ENCODE measurements around the gene GABRG3.
"Not testable (repeated sequence)": the region's sequence is repeated elsewhere in the genome, so short reads cannot be mapped to it uniquely, and the experiment has no call there.

The GABRG3 gene

GRCh38 chr15:27339138-27339537, 368.2 kb downstream of the GABRG3 start:
- DNase-seq (ENCODE audit: low read depth): no peak

GRCh38 chr15:27341780-27342343, 370.9 kb downstream of the GABRG3 start:
- no peak for DNase-seq (ENCODE audit: low read depth)

GRCh38 chr15:27342991-27343390, 372.0 kb downstream of the GABRG3 start:
- no peak for DNase-seq (ENCODE audit: low read depth)

DNA sequence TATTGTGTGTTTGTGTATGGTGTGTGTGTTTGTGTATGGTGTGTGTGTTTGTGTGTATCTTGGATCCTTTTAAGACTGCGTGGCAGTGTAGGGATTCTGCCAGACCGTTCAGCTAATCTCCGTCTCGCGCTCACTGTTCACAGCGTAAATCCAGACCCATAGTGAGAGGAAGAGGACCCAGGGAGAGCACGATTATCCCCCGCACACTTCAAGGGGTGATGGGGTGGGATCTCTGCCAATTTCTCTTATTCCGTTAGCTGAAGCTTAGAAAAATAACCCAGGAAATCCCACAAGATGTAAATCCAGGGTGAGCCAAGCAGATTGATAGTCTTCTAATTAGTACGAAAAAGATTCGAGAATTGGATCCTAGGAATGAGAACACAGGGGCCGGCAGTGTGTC, 381.2 kb downstream of the GABRG3 start:
- DNase-seq (ENCODE audit: low read depth): no peak

GRCh38 chr15:27353856-27354255, 382.9 kb downstream of the GABRG3 start:
- DNase-seq (ENCODE audit: low read depth): no peak

- no peak for DNase-seq (ENCODE audit: low read depth)
Measured at GRCh38 chr15:27358751-27359434, 387.9 kb downstream of the GABRG3 start.

- DNase-seq (ENCODE audit: low read depth): no peak
Measured at GRCh38 chr15:27359586-27359985, 388.6 kb downstream of the GABRG3 start.

DNA sequence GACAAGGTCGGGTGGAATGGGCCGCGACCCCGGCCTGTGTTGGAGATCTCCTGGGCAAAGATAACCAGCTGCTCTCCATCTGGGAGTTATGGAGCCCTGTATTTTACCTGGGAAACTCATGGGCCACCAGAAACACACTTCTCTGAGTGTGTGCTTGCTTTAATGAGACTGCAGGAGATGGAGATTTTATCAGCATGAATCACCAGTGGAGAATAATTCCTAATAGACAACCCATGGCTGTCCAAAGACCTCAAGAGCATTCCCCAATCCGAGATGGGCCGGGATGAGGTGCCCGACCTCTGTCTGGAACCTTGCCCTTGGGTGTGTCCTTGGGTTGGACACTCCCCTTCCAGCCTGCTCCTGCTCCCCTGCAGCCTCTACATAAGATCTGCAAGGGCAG, 389.3 kb downstream of the GABRG3 start:
- no peak for DNase-seq (ENCODE audit: low read depth)

GRCh38 chr15:27361438-27361837, 390.5 kb downstream of the GABRG3 start:
- DNase-seq (ENCODE audit: low read depth): no peak

DNA sequence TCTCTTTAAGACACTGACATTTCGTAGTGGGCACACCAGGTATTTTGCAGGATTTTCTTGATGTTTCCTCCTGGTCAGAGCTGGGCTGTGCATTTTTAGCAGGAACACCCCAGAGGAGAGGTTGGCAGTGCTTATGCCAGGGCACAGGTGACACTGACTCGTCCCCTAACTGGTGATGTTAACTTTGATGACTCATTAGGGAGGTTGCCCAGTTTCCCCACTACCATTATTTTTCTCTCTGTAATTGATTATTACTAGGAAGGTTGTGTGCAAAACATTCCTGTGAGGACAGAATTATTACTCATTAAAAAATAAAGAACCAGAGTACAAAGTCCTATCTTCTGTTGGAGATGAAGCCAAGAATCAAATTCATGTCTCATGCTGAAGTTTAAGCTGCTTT, 394.5 kb downstream of the GABRG3 start:
- no peak for DNase-seq (ENCODE audit: low read depth)

DNA sequence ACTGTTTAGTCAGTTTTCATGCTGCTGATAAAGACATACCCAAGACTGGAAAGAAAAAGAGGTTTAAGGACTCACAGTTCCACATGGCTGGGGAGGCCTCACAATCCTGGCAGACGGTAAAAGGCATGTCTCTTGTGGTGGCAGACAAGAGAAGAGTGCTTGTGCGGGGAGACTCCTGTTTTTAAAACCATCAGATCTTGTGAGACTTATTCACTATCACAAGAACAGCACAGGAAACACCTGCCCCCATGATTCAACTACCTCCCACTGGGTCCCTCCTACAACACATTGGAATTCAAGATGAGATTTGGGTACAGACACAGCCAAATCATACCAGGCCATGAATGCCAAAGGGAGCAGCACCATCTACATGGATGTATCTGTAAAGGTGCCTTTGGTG, 406.4 kb downstream of the GABRG3 start:
- not testable (repeated sequence) for DNase-seq (ENCODE audit: low read depth)

DNA sequence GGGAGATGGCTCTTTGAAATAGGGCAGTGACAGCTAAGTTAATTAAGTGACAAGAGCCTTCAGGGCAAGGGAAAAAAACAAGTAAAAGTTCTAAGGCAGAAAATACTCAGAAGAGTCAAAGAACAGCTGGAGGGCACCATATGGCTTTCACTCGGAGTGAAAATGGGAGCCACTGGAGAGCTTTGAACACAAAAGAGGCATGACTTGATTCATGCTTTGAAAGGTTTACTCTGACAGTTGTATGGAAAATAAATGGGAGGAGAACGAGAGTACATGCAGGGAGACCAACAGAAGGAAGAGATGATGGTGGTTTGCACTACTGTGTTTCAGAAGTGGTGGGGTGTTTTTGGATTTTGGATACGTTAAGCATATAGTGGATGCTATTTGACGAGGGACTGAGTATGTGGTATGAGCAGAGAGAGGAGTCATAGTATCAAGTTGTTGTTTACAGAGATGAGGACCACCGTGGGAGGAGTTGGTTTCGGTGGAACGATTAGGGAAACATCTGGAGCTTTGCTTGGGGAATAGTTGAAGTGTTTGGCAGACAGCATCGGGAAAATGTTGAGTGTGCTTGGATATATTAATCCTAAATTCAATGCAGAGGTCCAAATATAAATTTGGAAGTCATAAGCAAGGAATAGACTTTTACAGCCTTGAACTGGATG, 411.5 kb downstream of the GABRG3 start:
- DNase-seq (ENCODE audit: low read depth): no peak

DNA sequence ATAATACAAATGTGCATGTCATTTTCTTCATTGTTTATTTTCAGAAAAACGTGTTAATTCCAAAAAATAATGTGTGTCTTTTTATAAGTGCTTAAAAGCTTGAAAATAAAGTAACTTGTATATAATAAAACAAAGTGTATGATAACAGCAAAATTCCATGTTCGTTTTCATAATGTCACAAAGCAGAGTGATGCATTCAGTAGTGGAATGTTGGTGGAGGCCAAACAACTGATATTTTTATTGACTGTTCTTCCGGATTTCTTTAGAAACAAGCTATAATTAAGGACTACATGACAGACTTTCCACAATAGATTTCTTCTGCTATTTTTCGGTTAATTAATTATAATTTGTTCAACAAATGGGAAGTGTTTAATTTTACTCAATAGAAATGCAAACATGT, 412.7 kb downstream of the GABRG3 start:
- no peak for DNase-seq (ENCODE audit: low read depth)

GRCh38 chr15:27392163-27392562, 421.2 kb downstream of the GABRG3 start:
- DNase-seq (ENCODE audit: low read depth): no peak

DNA sequence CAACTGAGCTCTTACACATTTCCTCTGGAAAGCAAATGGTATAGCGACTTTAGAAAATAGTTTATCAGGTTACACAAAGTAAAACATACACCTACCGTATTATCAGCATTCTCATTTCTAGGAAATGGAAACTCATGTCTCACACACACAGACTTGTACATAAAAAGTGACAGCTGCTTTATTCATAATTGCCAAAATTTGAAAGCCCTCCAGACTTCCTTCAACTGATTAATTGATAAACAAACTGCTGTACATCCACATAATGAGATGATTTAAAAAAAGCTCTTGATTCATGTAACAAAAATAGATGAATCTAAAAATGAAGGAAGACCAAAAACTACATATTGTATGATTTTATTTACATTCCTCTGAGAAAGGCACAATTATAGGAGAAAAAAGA, 425.5 kb downstream of the GABRG3 start:
- DNase-seq (ENCODE audit: low read depth): no peak

GRCh38 chr15:27396996-27397395, 426.0 kb downstream of the GABRG3 start:
- no peak for DNase-seq (ENCODE audit: low read depth)

DNA sequence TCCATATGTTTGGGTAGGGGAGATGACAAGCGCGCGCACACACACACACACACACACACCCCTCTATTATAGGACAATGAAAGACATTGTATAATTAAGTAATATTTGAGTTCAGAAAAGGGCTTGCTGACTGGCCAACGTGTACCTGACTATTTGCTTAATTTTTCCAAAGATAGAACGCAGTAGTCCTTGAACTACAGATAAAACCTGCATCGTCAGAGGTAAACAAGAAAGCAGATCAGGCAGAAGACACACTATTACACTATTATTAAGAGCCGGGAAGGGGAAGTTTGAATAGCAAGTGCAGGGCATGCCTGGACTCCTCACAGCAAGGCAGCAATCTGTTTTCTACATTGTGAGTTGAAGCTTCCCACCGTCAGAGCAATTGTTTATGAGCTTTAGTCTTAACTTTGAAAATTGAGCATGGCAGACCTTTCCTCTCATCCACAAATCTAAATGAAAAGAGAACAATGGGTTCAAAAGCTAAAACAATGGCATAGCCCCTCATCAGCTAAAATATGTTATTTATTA, 427.7 kb downstream of the GABRG3 start:
- DNase-seq (ENCODE audit: low read depth): no peak

GRCh38 chr15:27399241-27399640, 428.3 kb downstream of the GABRG3 start:
- no peak for DNase-seq (ENCODE audit: low read depth)

GRCh38 chr15:27401471-27401870, 430.5 kb downstream of the GABRG3 start:
- DNase-seq (ENCODE audit: low read depth): no peak

DNA sequence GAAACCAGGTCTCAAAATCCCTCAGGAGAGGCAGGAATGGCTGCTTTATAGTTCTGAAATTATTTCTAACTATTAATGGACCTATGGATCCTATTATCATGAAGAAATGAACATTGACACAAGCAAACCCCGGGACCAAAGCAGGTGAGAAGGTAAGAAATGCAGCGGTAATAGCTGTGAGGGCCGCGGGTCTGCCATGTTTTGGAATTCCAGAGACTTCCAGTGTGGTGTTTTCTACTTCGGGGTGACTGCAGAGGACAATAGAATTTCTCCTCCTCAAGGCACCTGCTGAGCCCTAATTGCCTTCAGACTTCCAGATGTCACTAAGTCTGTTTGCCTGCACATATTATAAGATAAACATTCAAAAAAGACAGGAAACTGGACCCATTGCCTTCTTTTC, 437.4 kb downstream of the GABRG3 start:
- DNase-seq (ENCODE audit: low read depth): no peak

DNA sequence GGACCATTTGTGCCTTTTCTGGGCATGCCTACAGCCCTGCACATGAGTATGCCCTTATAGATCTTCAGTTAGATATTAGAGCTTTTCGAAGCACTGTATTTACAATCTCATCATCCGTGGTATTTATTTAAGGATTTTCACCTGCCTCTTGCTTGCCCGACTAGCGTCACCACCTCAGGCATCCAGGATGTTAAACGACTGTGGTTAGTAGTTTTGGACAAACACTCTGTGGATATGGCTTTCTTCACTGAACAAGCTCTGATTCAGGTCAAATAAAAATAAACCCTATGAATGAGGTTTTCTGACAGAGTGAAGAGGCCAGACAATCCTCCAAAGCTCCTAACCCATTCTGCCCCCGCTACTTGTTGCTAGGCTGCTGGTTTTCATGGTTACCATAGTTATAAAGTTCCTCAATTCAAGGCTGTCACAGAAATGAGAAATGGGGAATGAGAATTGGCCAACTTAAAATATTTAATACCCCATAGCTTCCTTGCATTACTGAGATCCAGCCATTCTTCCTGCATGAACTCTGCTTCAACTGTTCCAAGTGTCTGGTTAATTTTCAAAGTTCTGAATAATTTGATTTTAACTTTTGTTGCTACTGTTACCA, 440.1 kb downstream of the GABRG3 start:
- DNase-seq (ENCODE audit: low read depth): no peak

DNA sequence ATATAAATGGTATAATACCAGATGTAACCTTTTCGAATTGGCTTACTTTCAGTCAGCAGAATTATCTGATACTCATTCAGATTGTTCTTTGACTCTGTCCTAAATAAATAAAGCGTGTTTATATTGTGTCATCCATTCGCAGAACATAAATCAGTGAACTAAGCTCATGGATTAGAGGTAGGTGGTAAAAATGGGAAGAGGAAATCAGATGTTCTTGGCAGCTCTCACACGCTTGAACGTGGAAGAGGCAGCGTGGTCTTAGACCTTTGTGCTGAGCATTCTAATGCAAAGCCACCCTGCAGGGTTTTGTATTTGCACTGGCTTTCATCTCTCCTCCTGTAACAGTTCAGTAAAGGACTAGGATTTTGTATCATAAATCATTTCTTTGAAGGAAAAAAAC, 441.4 kb downstream of the GABRG3 start:
- DNase-seq (ENCODE audit: low read depth): no peak
